Neutrophil (primary cell): ENCODE data around the gene TUBA1A.
"Not testable (repeated sequence)": the region's sequence is repeated elsewhere in the genome, so short reads cannot be mapped to it uniquely, and the experiment has no call there.

Source experiments
- H3K27ac ChIP-seq: fragments of 200-600 bp; sonication (generic); 2 replicates; pipeline ENCODE4 v1.5.1; 2016; ENCODE audit warnings: mild to moderate bottlenecking, moderate library complexity
- H3K27me3 ChIP-seq: fragments of 200-600 bp; sonication (generic); 2 replicates; pipeline ENCODE4 v1.6.0; 2016; ENCODE audit warnings: mild to moderate bottlenecking
- H3K36me3 ChIP-seq: fragments of 200-600 bp; sonication (generic); 2 replicates; pipeline ENCODE4 v1.5.1; 2017
- H3K4me1 ChIP-seq, 2 experiments: fragments of 200-600 bp in 1 of 2; sonication (generic) in 1 of 2; 1 replicate in 1 of 2; 2 replicates in 1 of 2; pipeline versions ENCODE4 v1.5.1 to v1.6.1; 2013 to 2016; ENCODE audit warnings: low read depth in 1 of 2, low read length in 1 of 2, mild to moderate bottlenecking in 1 of 2, moderate library complexity in 1 of 2; ENCODE audit not compliant: control insufficient read depth in 1 of 2, insufficient read depth in 1 of 2
- H3K4me3 ChIP-seq, 2 experiments: fragments of 200-600 bp in 1 of 2; sonication (generic) in 1 of 2; 1 replicate in 1 of 2; 2 replicates in 1 of 2; pipeline ENCODE4 v1.5.1; 2013 to 2016; ENCODE audit warnings: low read depth in 1 of 2, low read length in 1 of 2, mild to moderate bottlenecking in 1 of 2, moderate library complexity in 1 of 2
- H3K9me3 ChIP-seq: fragments of 200-600 bp; sonication (generic); 2 replicates; pipeline ENCODE4 v1.5.1; 2016
- CTCF ChIP-seq: fragments of 200-600 bp; sonication (generic); IDR thresholded peaks from 2 replicates; pipeline ENCODE4 v1.5.1; 2016; ENCODE audit warnings: antibody characterized with exemption

TUBA1A gene

GRCh38 chr12:49198431-49199155 lies 9.7 kb upstream of the TUBA1A start:
- Histone ChIP-seq H3K9me3 (no peaks in the 10 kb centered on the region), H3K4me1 (peaks cover 39 to 40% of the 10 kb centered on the region in 2 experiments), H3K36me3 (no peaks in the 10 kb centered on the region), H3K27ac (no peak overlapping the region), H3K4me3 (no peak overlapping the region), H3K27me3 (no peaks in the 10 kb centered on the region)
- no peak for TF ChIP-seq CTCF

- H3K36me3 ChIP-seq: no peaks in the 10 kb centered on the region
- no peaks in the 10 kb centered on the region for H3K27me3 ChIP-seq
- H3K27ac ChIP-seq: peak overlapping the region; percentile 39
- TF ChIP-seq CTCF: no peak
- no peaks in the 10 kb centered on the region for H3K9me3 ChIP-seq
- peaks cover 37 to 40% of the 10 kb centered on the region in 2 experiments for H3K4me1 ChIP-seq
- H3K4me3 ChIP-seq: no peak overlapping the region
Measured at GRCh38 chr12:49197256-49197655, 8.4 kb upstream of the TUBA1A start.

- Histone ChIP-seq H3K4me1 (peaks cover 25 to 27% of the 10 kb centered on the region in 2 experiments), H3K27me3 (no peaks in the 10 kb centered on the region), H3K27ac (peak overlapping the region; percentile 78), H3K36me3 (no peaks in the 10 kb centered on the region), H3K9me3 (no peaks in the 10 kb centered on the region), H3K4me3 (no peak overlapping the region)
- no peak for TF ChIP-seq CTCF
Measured at GRCh38 chr12:49195736-49196135, 6.9 kb upstream of the TUBA1A start.

- not testable (repeated sequence) for H3K27ac ChIP-seq, H3K27me3 ChIP-seq, H3K4me3 ChIP-seq, H3K36me3 ChIP-seq, H3K9me3 ChIP-seq
- H3K4me1 ChIP-seq: peaks cover 33 to 36% of the 10 kb centered on the region in 2 experiments
Measured at GRCh38 chr12:49193746-49194145, 4.9 kb upstream of the TUBA1A start.

GRCh38 chr12:49191498-49191897 lies 2.6 kb upstream of the TUBA1A start:
- H3K4me1 ChIP-seq: peaks cover 40 to 41% of the 10 kb centered on the region in 2 experiments
- not testable (repeated sequence) for H3K27me3 ChIP-seq, H3K4me3 ChIP-seq, H3K27ac ChIP-seq, H3K36me3 ChIP-seq, H3K9me3 ChIP-seq

- Histone ChIP-seq H3K4me1 (peaks cover 42 to 43% of the 10 kb centered on the region in 2 experiments), H3K27me3 (no peaks in the 10 kb centered on the region), H3K36me3 (peaks cover 14% of the 10 kb centered on the region), H3K27ac (no peak overlapping the region), H3K9me3 (no peaks in the 10 kb centered on the region), H3K4me3 (no peak overlapping the region)
- TF ChIP-seq CTCF: no peak
Measured at GRCh38 chr12:49190974-49191373, 2.1 kb upstream of the TUBA1A start.
